Calu3 (cell line): Measurements from ENCODE around the gene EYA4. TPM values are rescaled to one million over a fixed set of nuclear protein-coding genes. Genes with fewer than 3 reads are reported as not detected.

Experiments
- BruUV-seq: library from RNA; stranded (reverse); fragments of 400-500 nt; replicated peaks from 2 replicates; lab custom pipeline; 2021; lab: Mats Ljungman, UMichigan
- CTCF ChIA-PET: fragments of 300-600 bp; sonication (Branson Sonifier 250); formaldehyde crosslinking; loops from one replicate; lab custom pipeline; 2022; ENCODE audit warnings: antibody characterized with exemption; lab: Charles Lee
- DNase-seq: peaks from one replicate; pipeline ENCODE4 v3.0.0; 2022
- H3K27ac Mint-ChIP-seq: one replicate; pipeline ENCODE4 v1.8.0; 2022; ENCODE audit warnings: mixed read lengths; ENCODE audit not compliant: unreplicated experiment
- H3K27me3 Mint-ChIP-seq: one replicate; pipeline ENCODE4 v1.8.0; 2022; ENCODE audit warnings: mixed read lengths; ENCODE audit not compliant: unreplicated experiment
- H3K36me3 Mint-ChIP-seq: one replicate; pipeline ENCODE4 v1.8.0; 2022; ENCODE audit warnings: mild to moderate bottlenecking, moderate library complexity, mixed read lengths; ENCODE audit not compliant: insufficient read depth, unreplicated experiment
- H3K4me1 Mint-ChIP-seq: one replicate; pipeline ENCODE4 v1.8.0; 2022; ENCODE audit warnings: mild to moderate bottlenecking, low read depth, mixed read lengths; ENCODE audit not compliant: unreplicated experiment
- H3K4me3 Mint-ChIP-seq: one replicate; pipeline ENCODE4 v1.8.0; 2022; ENCODE audit warnings: mild to moderate bottlenecking, low read depth, moderate library complexity, mixed read lengths; ENCODE audit not compliant: unreplicated experiment
- H3K9me3 Mint-ChIP-seq: one replicate; pipeline ENCODE4 v1.8.0; 2022; ENCODE audit warnings: low read depth, mixed read lengths; ENCODE audit not compliant: unreplicated experiment
- CTCF ChIP-seq: fragments of 200-600 bp; IDR thresholded peaks from one replicate; pipeline ENCODE4 v1.8.0; 2022; ENCODE audit warnings: antibody characterized with exemption; ENCODE audit not compliant: unreplicated experiment
- intact Hi-C: fragments of 100-400 bp; cut with micrococcal nuclease; formaldehyde crosslinking; loops from one replicate; pipeline ENCODE4 v1.10.0; 2022; ENCODE audit not compliant: unreplicated experiment
- total RNA-seq: library from RNA; stranded (reverse); gene quantifications from 2 replicates; pipeline ENCODE4 v1.2.3, GENCODE V29; 2022

EYA4 gene
- total RNA-seq, 1 experiment from 2014 or later, result 55.1 TPM

DNA sequence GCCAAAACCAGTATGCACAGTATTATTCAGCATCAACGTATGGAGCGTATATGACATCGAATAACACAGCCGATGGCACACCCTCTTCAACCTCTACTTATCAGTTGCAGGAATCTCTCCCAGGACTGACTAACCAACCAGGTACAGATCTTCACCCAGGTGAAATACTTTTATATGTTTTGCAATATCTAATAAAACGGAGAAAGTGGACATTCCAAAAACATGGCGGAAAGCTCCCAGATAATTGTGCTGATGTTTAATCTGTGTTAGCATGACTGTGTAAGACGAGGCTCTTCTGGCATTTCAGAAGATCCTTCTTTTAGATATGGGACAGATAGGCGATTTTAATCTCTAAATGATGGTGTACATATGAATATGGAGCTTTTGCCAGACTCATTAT lies 227.4 kb downstream of the EYA4 start:
- no peaks in the 10 kb centered on the region for H3K9me3 Mint-ChIP-seq
- no peak for TF ChIP-seq CTCF
- CTCF ChIA-PET, result no interaction called here
- intact Hi-C loops, result no loop called here
- no peaks in the 10 kb centered on the region for H3K4me1 Mint-ChIP-seq
- no peak overlapping the region for H3K4me3 Mint-ChIP-seq
- H3K27ac Mint-ChIP-seq, result no peak overlapping the region
- peaks cover 12% of the 10 kb centered on the region for H3K36me3 Mint-ChIP-seq
- no peaks in the 10 kb centered on the region for H3K27me3 Mint-ChIP-seq
- no peak for DNase-seq
- BruUV-seq, result no TSS peak

GRCh38 chr6:133474516-133474915 lies 233.4 kb downstream of the EYA4 start:
- intact Hi-C loops, result no loop called here
- H3K27ac Mint-ChIP-seq, result no peak overlapping the region

GRCh38 chr6:133478673-133479072 lies 237.5 kb downstream of the EYA4 start:
- BruUV-seq, result no TSS peak
- H3K27ac Mint-ChIP-seq, result no peak overlapping the region
- intact Hi-C loops, result no loop called here
- H3K27me3 Mint-ChIP-seq, result no peaks in the 10 kb centered on the region
- DNase-seq, result no peak
- H3K4me1 Mint-ChIP-seq, result peaks cover 9% of the 10 kb centered on the region
- TF ChIP-seq CTCF, result no peak
- no peaks in the 10 kb centered on the region for H3K36me3 Mint-ChIP-seq
- H3K4me3 Mint-ChIP-seq, result no peak overlapping the region
- no peaks in the 10 kb centered on the region for H3K9me3 Mint-ChIP-seq
- CTCF ChIA-PET, result interaction anchor here (0.6 kb wide), 1 partner anchor 33 kb away, joined by 3 read pairs; no protein-coding TSS in a partner anchor

More at GRCh38 chr6:133474516-133474915, 233.4 kb downstream of the EYA4 start:
- CTCF ChIA-PET, result no interaction called here
- TF ChIP-seq CTCF, result no peak
- Mint-ChIP-seq H3K4me1 (no peaks in the 10 kb centered on the region), H3K9me3 (no peaks in the 10 kb centered on the region), H3K36me3 (no peaks in the 10 kb centered on the region), H3K4me3 (no peak overlapping the region), H3K27me3 (no peaks in the 10 kb centered on the region)
- no peak for DNase-seq
- no TSS peak for BruUV-seq

DNA sequence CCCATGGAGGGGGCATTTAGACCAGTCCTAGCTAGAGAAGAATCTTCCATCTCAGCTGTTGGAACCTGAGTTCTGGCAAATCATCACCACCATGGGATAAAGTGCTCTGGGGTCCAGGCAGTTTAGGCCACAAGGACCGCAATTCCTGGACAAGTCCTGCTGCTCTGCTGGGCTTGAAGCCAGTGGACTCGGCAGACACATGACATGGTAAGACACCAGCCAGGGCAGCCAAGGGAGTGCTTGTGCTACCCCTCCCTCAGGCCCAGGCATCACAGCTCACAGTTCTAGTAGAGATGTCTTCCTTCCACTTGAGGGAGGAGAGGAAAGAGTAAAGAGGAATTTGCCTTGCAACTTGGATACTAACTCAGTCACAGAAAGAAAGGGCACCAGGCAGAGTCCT lies 246.0 kb downstream of the EYA4 start:
- DNase-seq, result no peak
- no TSS peak for BruUV-seq

More for the DNA sequence above, 246.0 kb downstream of the EYA4 start:
- no peak overlapping the region for H3K27ac Mint-ChIP-seq
- H3K9me3 Mint-ChIP-seq, result peaks cover 4% of the 10 kb centered on the region
- H3K4me1 Mint-ChIP-seq, result no peaks in the 10 kb centered on the region
- no peaks in the 10 kb centered on the region for H3K27me3 Mint-ChIP-seq
- no peak overlapping the region for H3K4me3 Mint-ChIP-seq
- intact Hi-C loops, result no loop called here
- TF ChIP-seq CTCF, result no peak
- peaks cover 11% of the 10 kb centered on the region for H3K36me3 Mint-ChIP-seq
- CTCF ChIA-PET, result no interaction called here
